Bronchial epithelial cell (primary cell): ENCODE data around the gene GRIK4. TPM values are rescaled to one million over a fixed set of nuclear protein-coding genes. Genes with fewer than 3 reads are reported as not detected.

Source experiments
- DNase-seq: peaks from one replicate; pipeline ENCODE4 v3.0.0-alpha.2; 2010; ENCODE audit warnings: low read depth
- FAIRE-seq: peaks from 2 replicates; lab custom pipeline; 2011; peaks lifted over from hg19 to GRCh38; lab: Jason Lieb, UNC
- H3K27me3 ChIP-seq: 2 replicates; pipeline ENCODE4 v1.5.1; 2011; ENCODE audit warnings: low read length; ENCODE audit not compliant: control insufficient read depth, insufficient read depth
- H3K36me3 ChIP-seq: 2 replicates; pipeline ENCODE4 v1.5.1; 2011; ENCODE audit warnings: low read length; ENCODE audit not compliant: control insufficient read depth, insufficient read depth
- H3K4me3 ChIP-seq: 2 replicates; pipeline ENCODE4 v1.5.1; 2011; ENCODE audit warnings: mild to moderate bottlenecking, low read depth, low read length, control low read depth
- CTCF ChIP-seq: IDR thresholded peaks from 2 replicates; pipeline ENCODE4 v1.5.1; 2011; ENCODE audit warnings: mild to moderate bottlenecking, moderate library complexity, low read length, control low read depth, inconsistent platforms; ENCODE audit not compliant: insufficient read depth, severe bottlenecking
- total RNA-seq: library from RNA; depleted of rRNA; stranded (reverse); fragments of >200 nt; gene quantifications from 2 replicates; pipeline ENCODE4 v1.2.1, GENCODE V29; 2014

GRIK4 gene
- total RNA-seq, 1 donor from 2014 or later: not detected

- H3K27me3 ChIP-seq: peaks cover 10% of the 10 kb centered on the region
- DNase-seq: no peak
- H3K36me3 ChIP-seq: no peaks in the 10 kb centered on the region
- TF ChIP-seq CTCF: no peak
- FAIRE-seq: no peak
- H3K4me3 ChIP-seq: no peak overlapping the region
Measured at GRCh38 chr11:120520091-120520822, 8.7 kb downstream of the GRIK4 start.

- no peak for FAIRE-seq
- H3K36me3 ChIP-seq: no peaks in the 10 kb centered on the region
- H3K4me3 ChIP-seq: no peak overlapping the region
- DNase-seq: no peak
- peaks cover 7% of the 10 kb centered on the region for H3K27me3 ChIP-seq
- TF ChIP-seq CTCF: no peak
Measured at GRCh38 chr11:120521176-120521575, 9.6 kb downstream of the GRIK4 start.

- DNase-seq: no peak
- Histone ChIP-seq H3K4me3 (no peak overlapping the region), H3K27me3 (peaks cover 2% of the 10 kb centered on the region), H3K36me3 (no peaks in the 10 kb centered on the region)
- no peak for TF ChIP-seq CTCF
- no peak for FAIRE-seq
Measured at GRCh38 chr11:120522021-120522420, 10.5 kb downstream of the GRIK4 start.

GRCh38 chr11:120522736-120523135, 11.2 kb downstream of the GRIK4 start:
- H3K36me3 ChIP-seq: no peaks in the 10 kb centered on the region
- no peak overlapping the region for H3K4me3 ChIP-seq
- no peak for DNase-seq
- TF ChIP-seq CTCF: no peak
- no peak for FAIRE-seq
- peaks cover 2% of the 10 kb centered on the region for H3K27me3 ChIP-seq

- no peak for TF ChIP-seq CTCF
- DNase-seq (no peak), FAIRE-seq (no peak)
- Histone ChIP-seq H3K36me3 (no peaks in the 10 kb centered on the region), H3K4me3 (no peak overlapping the region), H3K27me3 (peaks cover 2% of the 10 kb centered on the region)
Measured at GRCh38 chr11:120523196-120523595, 11.6 kb downstream of the GRIK4 start.
